IMR-90 (cell line): ENCODE results near the gene ZNF362. TPM values are rescaled to one million over a fixed set of nuclear protein-coding genes. Genes with fewer than 3 reads are reported as not detected.

Experiments used
- ATAC-seq: fragments of 200-7000 bp; cut with Tn5 transposase; 2 replicates; pipeline ENCODE4 v1.9.1; 2020; ENCODE audit warnings: low read depth, mild to moderate bottlenecking, moderate library complexity
- BruUV-seq: library from RNA; stranded (reverse); fragments of 400-500 nt; replicated peaks from 2 replicates; lab custom pipeline; 2021; lab: Mats Ljungman, UMichigan
- CTCF ChIA-PET: fragments of 300-600 bp; formaldehyde crosslinking; extraction: SDS; loops from one replicate; lab custom pipeline; 2021; ENCODE audit warnings: antibody characterized with exemption; lab: Yijun Ruan, JAX
- POLR2A ChIA-PET: fragments of 300-600 bp; sonication (Branson Sonifier 250); formaldehyde crosslinking; loops from one replicate; lab custom pipeline; 2022; ENCODE audit warnings: antibody characterized with exemption; ENCODE audit not compliant: unreplicated experiment; lab: Charles Lee
- DNase-seq: peaks from one replicate; pipeline ENCODE4 v3.0.0; 2013
- H2AFZ ChIP-seq: replicated peaks from 2 replicates; pipeline ENCODE3; 2013; ENCODE audit warnings: low read length, mild to moderate bottlenecking; ENCODE audit not compliant: poor library complexity
- H2AK5ac ChIP-seq: 2 replicates; pipeline ENCODE4 v1.6.1; 2013; ENCODE audit warnings: low read depth, low read length, inconsistent platforms
- H2AK9ac ChIP-seq: replicated peaks from 2 replicates; pipeline ENCODE3; 2013; ENCODE audit warnings: mild to moderate bottlenecking, low read depth, low read length, moderate library complexity; ENCODE audit not compliant: poor library complexity
- H2BK120ac ChIP-seq: 2 replicates; pipeline ENCODE4 v1.6.1; 2013; ENCODE audit warnings: low read depth, low read length, inconsistent platforms
- H2BK15ac ChIP-seq: 3 replicates; pipeline ENCODE4 v1.6.1; 2013; ENCODE audit warnings: low read depth, low read length, inconsistent platforms
- H2BK20ac ChIP-seq: 2 replicates; pipeline ENCODE4 v1.6.1; 2013; ENCODE audit warnings: low read depth, mild to moderate bottlenecking, inconsistent platforms, low read length, moderate library complexity
- H2BK5ac ChIP-seq: 2 replicates; pipeline ENCODE4 v1.6.1; 2013; ENCODE audit warnings: mild to moderate bottlenecking, low read depth, low read length, inconsistent platforms; ENCODE audit not compliant: poor library complexity, severe bottlenecking
- H3K14ac ChIP-seq: replicated peaks from 2 replicates; pipeline ENCODE4 v1.6.1; 2013; ENCODE audit warnings: low read depth, low read length, inconsistent platforms
- H3K18ac ChIP-seq: 2 replicates; pipeline ENCODE4 v1.6.1; 2013; ENCODE audit warnings: low read depth, low read length, control low read depth
- H3K23ac ChIP-seq: 2 replicates; pipeline ENCODE4 v1.6.1; 2013; ENCODE audit warnings: low read depth, low read length, inconsistent platforms
- H3K27ac ChIP-seq: 2 replicates; pipeline ENCODE4 v1.5.1; 2013; ENCODE audit warnings: mild to moderate bottlenecking, control low read depth, low read length; ENCODE audit not compliant: insufficient read depth
- H3K27me3 ChIP-seq: 2 replicates; pipeline ENCODE4 v1.6.1; 2013; ENCODE audit warnings: low read length; ENCODE audit not compliant: control insufficient read depth, insufficient read depth
- H3K36me3 ChIP-seq: 2 replicates; pipeline ENCODE4 v1.6.1; 2013; ENCODE audit warnings: low read length, mixed read lengths; ENCODE audit not compliant: control insufficient read depth, insufficient read depth
- H3K4ac ChIP-seq: 2 replicates; pipeline ENCODE4 v1.6.1; 2013; ENCODE audit warnings: low read depth, low read length, inconsistent platforms
- H3K4me1 ChIP-seq: 2 replicates; pipeline ENCODE4 v1.6.1; 2013; ENCODE audit warnings: low read length, mixed read lengths; ENCODE audit not compliant: control insufficient read depth, insufficient read depth
- H3K4me2 ChIP-seq: 2 replicates; pipeline ENCODE4 v1.6.1; 2013; ENCODE audit warnings: low read depth, mild to moderate bottlenecking, control low read depth, low read length, moderate library complexity
- H3K4me3 ChIP-seq: 2 replicates; pipeline ENCODE4 v1.5.1; 2013; ENCODE audit warnings: low read depth, mild to moderate bottlenecking, control low read depth, low read length, moderate library complexity; ENCODE audit not compliant: insufficient read depth
- H3K56ac ChIP-seq: 2 replicates; pipeline ENCODE4 v1.6.1; 2013; ENCODE audit warnings: low read length, inconsistent platforms; ENCODE audit not compliant: insufficient read depth; ENCODE audit errors: extremely low read depth
- H3K79me1 ChIP-seq, 2 experiments: 2 replicates each; pipeline ENCODE4 v1.6.1; 2013; ENCODE audit warnings: low read length in 2 of 2, inconsistent platforms in 1 of 2, low read depth in 1 of 2
- H3K9ac ChIP-seq: 2 replicates; pipeline ENCODE4 v1.6.1; 2013; ENCODE audit warnings: low read depth, low read length, control low read depth
- H3K9me1 ChIP-seq: 2 replicates; pipeline ENCODE4 v1.6.1; 2013; ENCODE audit warnings: low read length, inconsistent platforms; ENCODE audit not compliant: insufficient read depth
- H3K9me3 ChIP-seq: 2 replicates; pipeline ENCODE4 v1.6.1; 2013; ENCODE audit warnings: low read length; ENCODE audit not compliant: control insufficient read depth, insufficient read depth
- H4K20me1 ChIP-seq: 2 replicates; pipeline ENCODE4 v1.6.1; 2013; ENCODE audit warnings: low read length, inconsistent platforms; ENCODE audit not compliant: insufficient read depth
- H4K5ac ChIP-seq: 2 replicates; pipeline ENCODE4 v1.6.1; 2013; ENCODE audit warnings: mild to moderate bottlenecking, low read depth, low read length, control low read depth
- H4K8ac ChIP-seq, 2 experiments: 2 replicates each; pipeline ENCODE4 v1.6.1; 2013; ENCODE audit warnings: low read depth in 2 of 2, low read length in 2 of 2, control low read depth in 1 of 2, inconsistent platforms in 1 of 2
- H4K91ac ChIP-seq: 2 replicates; pipeline ENCODE4 v1.6.1; 2013; ENCODE audit warnings: low read depth, low read length, inconsistent platforms; ENCODE audit not compliant: insufficient read depth
- BHLHE40 ChIP-seq: fragments of 150-350 bp; IDR thresholded peaks from 2 replicates; pipeline ENCODE4 v1.6.1; 2016; ENCODE audit warnings: mild to moderate bottlenecking, low read depth, low read length
- MAFK ChIP-seq: IDR thresholded peaks from 2 replicates; pipeline ENCODE4 v1.6.1; 2012; ENCODE audit warnings: low read depth, low read length, improper control_type of control experiment
- NFE2L2 ChIP-seq: fragments of 150-350 bp; IDR thresholded peaks from 2 replicates; pipeline ENCODE4 v1.6.1; 2016; ENCODE audit warnings: low read depth, mild to moderate bottlenecking, low read length
- WGBS, 2 experiments: methylation state at CpG; one replicate each; pipeline versions ENCODE4 v1.1.5 to v1.1.7; 2013; ENCODE audit warnings: missing lambda C conversion rate in 2 of 2; ENCODE audit not compliant: insufficient read length in 1 of 2; ENCODE audit errors: extremely low coverage in 2 of 2; 5-methylcytosine and 5-hydroxymethylcytosine counted together
- dilution Hi-C: fragments of 300-500 bp; cut with HindIII; formaldehyde crosslinking; loops from one replicate; pipeline ENCODE4 v1.14.3; 2018; ENCODE audit warnings: low sequenced_read_pairs; ENCODE audit not compliant: unreplicated experiment
- in situ Hi-C: fragments of 300-500 bp; cut with MboI; formaldehyde crosslinking; loops from 3 replicates; pipeline ENCODE4 v1.14.3; 2019; ENCODE audit warnings: low sequenced_read_pairs, inconsistent platforms, mixed read lengths
- intact Hi-C: fragments of 100-400 bp; cut with micrococcal nuclease; formaldehyde crosslinking; loops from 2 replicates; pipeline ENCODE4 v1.10.0; 2022
- polyA plus RNA-seq, 3 experiments: library from polyadenylated mRNA; depleted of rRNA; stranded (reverse); fragments of >200 nt; gene quantifications; 2 replicates each; pipeline ENCODE4 v1.2.3, GENCODE V29; 2012; ENCODE audit warnings: low replicate concordance in 1 of 3
- total RNA-seq: library from RNA; depleted of rRNA; stranded (reverse); fragments of >200 nt; gene quantifications from 2 replicates; pipeline ENCODE4 v1.2.3, GENCODE V29; 2012
- TF ChIP-seq, protein P1 (sequence below): fragments of 150-350 bp; IDR thresholded peaks from 2 replicates; pipeline ENCODE4 v1.6.1; 2016; ENCODE audit warnings: low read depth, mild to moderate bottlenecking, low read length, moderate library complexity, borderline replicate concordance

The ZNF362 gene
- total and polyA plus RNA-seq, 2 of the 4 experiments (the other 2 are of a cell fraction): 5.7 to 12.9 TPM

DNA sequence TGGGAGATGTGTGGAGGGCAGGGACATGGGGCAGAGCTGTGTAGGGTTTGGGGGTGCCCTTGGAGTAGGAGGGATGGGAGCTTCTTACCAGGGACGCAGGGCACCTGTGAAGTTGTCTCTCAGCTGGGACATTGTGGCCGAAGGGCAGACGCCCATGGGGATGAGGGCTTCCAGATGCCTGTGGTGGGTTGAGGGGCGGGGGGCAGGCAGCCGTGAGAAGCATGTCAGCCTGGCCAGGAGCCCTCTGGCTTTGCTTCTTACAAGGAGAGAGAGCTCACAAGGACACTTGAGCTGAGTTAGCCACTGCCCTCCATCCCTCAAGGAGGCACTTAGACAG, 56.1 kb downstream of the ZNF362 start:
- no peak overlapping the region for H2AK9ac ChIP-seq
- TF ChIP-seq NFE2L2 (no peak), BHLHE40 (no peak), MAFK (no peak)
- TF ChIP-seq, protein P1, sequence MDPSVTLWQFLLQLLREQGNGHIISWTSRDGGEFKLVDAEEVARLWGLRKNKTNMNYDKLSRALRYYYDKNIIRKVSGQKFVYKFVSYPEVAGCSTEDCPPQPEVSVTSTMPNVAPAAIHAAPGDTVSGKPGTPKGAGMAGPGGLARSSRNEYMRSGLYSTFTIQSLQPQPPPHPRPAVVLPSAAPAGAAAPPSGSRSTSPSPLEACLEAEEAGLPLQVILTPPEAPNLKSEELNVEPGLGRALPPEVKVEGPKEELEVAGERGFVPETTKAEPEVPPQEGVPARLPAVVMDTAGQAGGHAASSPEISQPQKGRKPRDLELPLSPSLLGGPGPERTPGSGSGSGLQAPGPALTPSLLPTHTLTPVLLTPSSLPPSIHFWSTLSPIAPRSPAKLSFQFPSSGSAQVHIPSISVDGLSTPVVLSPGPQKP: no peak
- H2BK120ac ChIP-seq: no peak overlapping the region
- dilution Hi-C loops (no loop called here), intact Hi-C loops (no loop called here), in situ Hi-C loops (no loop called here)
- 90% methylated on average over 3 of the region's 5 CpGs; no CpG with 5 or more reads in 1 of the 2 experiments for WGBS, 2 experiments
- H4K5ac ChIP-seq: no peak overlapping the region
- H3K9ac ChIP-seq: no peak overlapping the region
- no peak overlapping the region for H2BK20ac ChIP-seq
- CTCF ChIA-PET: no interaction called here
- H3K9me3 ChIP-seq: no peaks in the 10 kb centered on the region
- H3K4me3 ChIP-seq: no peak overlapping the region
- H2AFZ ChIP-seq: no peak overlapping the region
- H2BK15ac ChIP-seq: no peak overlapping the region
- H3K14ac ChIP-seq: no peak overlapping the region
- no peak overlapping the region for H3K4me2 ChIP-seq
- no peaks in the 10 kb centered on the region for H3K36me3 ChIP-seq
- no peak overlapping the region for H2BK5ac ChIP-seq
- no peak overlapping the region for H3K23ac ChIP-seq
- peaks cover 4% of the 10 kb centered on the region for H3K4me1 ChIP-seq
- H4K91ac ChIP-seq: no peak overlapping the region
- no peak overlapping the region for H3K56ac ChIP-seq
- no peak for DNase-seq
- H3K27me3 ChIP-seq: no peaks in the 10 kb centered on the region
- no TSS peak for BruUV-seq
- peaks cover 2% of the 10 kb centered on the region; the same call in 1 of the 2 replicates for H4K20me1 ChIP-seq
- H4K8ac ChIP-seq: no peak overlapping the region
- H3K27ac ChIP-seq: no peak overlapping the region
- H3K18ac ChIP-seq: no peak overlapping the region
- no peak overlapping the region for H3K4ac ChIP-seq
- no peak for ATAC-seq
- POLR2A ChIA-PET: no interaction called here
- no peaks in the 10 kb centered on the region for H3K79me1 ChIP-seq
- peaks cover 10% of the 10 kb centered on the region; the same call in 1 of the 2 replicates for H3K9me1 ChIP-seq
- H2AK5ac ChIP-seq: no peak overlapping the region
